DOHH2 (cell line): ENCODE measurements around the gene CIC.

Experiments
- H3F3A ChIP-seq: fragments of 200-600 bp; sonication (generic), shearing (Covaris generic); 2 replicates; pipeline ENCODE4 v1.6.0; 2016; ENCODE audit warnings: antibody characterized with exemption, mild to moderate bottlenecking; ENCODE audit not compliant: control insufficient read depth, insufficient read depth
- H3K27ac ChIP-seq: fragments of 200-600 bp; sonication (generic); 2 replicates; pipeline ENCODE4 v1.5.1; 2014; ENCODE audit warnings: low read depth, mild to moderate bottlenecking, low read length, moderate library complexity
- H3K27me3 ChIP-seq: fragments of 200-600 bp; sonication (generic); 2 replicates; pipeline ENCODE4 v1.6.1; 2014; ENCODE audit warnings: mild to moderate bottlenecking, low read length, mixed read lengths; ENCODE audit not compliant: control insufficient read depth
- H3K36me3 ChIP-seq: fragments of 200-600 bp; sonication (generic); 2 replicates; pipeline ENCODE4 v1.6.1; 2014; ENCODE audit warnings: mild to moderate bottlenecking, low read length, moderate library complexity, mixed read lengths; ENCODE audit not compliant: control insufficient read depth
- H3K4me1 ChIP-seq: fragments of 200-600 bp; sonication (generic); 2 replicates; pipeline ENCODE4 v1.6.1; 2014; ENCODE audit warnings: mild to moderate bottlenecking, low read length, mixed read lengths; ENCODE audit not compliant: control insufficient read depth
- H3K4me2 ChIP-seq: fragments of 200-600 bp; sonication (generic); 2 replicates; pipeline ENCODE4 v1.6.0; 2014; ENCODE audit warnings: mild to moderate bottlenecking, low read length, moderate library complexity
- H3K4me3 ChIP-seq: fragments of 200-600 bp; sonication (generic); 2 replicates; pipeline ENCODE4 v1.5.1; 2014; ENCODE audit warnings: mild to moderate bottlenecking, low read length, mixed read lengths
- H3K79me2 ChIP-seq: fragments of 200-600 bp; sonication (generic); 2 replicates; pipeline ENCODE4 v1.6.1; 2014; ENCODE audit warnings: mild to moderate bottlenecking, low read length, mixed read lengths; ENCODE audit not compliant: control insufficient read depth
- H3K9me2 ChIP-seq: fragments of 200-600 bp; sonication (generic); replicated peaks from 2 replicates; pipeline ENCODE4 v1.6.1; 2014; ENCODE audit warnings: mild to moderate bottlenecking, low read length, mixed read lengths; ENCODE audit not compliant: control insufficient read depth
- H3K9me3 ChIP-seq: fragments of 200-600 bp; sonication (generic); 2 replicates; pipeline ENCODE4 v1.6.1; 2014; ENCODE audit warnings: antibody characterized with exemption, low read length, mixed read lengths; ENCODE audit not compliant: control insufficient read depth, insufficient read depth
- H4K20me1 ChIP-seq: fragments of 200-600 bp; sonication (generic); 2 replicates; pipeline ENCODE4 v1.6.0; 2014; ENCODE audit warnings: low read depth, mild to moderate bottlenecking, antibody characterized with exemption, low read length, moderate library complexity; ENCODE audit not compliant: control insufficient read depth, insufficient read depth
- EZH2phosphoT487 ChIP-seq: fragments of 200-600 bp; sonication (generic); IDR thresholded peaks from 2 replicates; pipeline ENCODE4 v1.6.1; 2017; ENCODE audit warnings: borderline replicate concordance, mild to moderate bottlenecking, antibody characterized with exemption, low read length, moderate library complexity, mixed read lengths
- TF ChIP-seq, protein P1 (sequence below): fragments of 200-600 bp; sonication (generic); IDR thresholded peaks from one replicate; pipeline ENCODE4 v1.5.1; 2014; ENCODE audit warnings: antibody characterized with exemption, mild to moderate bottlenecking, low read depth, low read length; ENCODE audit not compliant: poor library complexity, severe bottlenecking

CIC gene

DNA sequence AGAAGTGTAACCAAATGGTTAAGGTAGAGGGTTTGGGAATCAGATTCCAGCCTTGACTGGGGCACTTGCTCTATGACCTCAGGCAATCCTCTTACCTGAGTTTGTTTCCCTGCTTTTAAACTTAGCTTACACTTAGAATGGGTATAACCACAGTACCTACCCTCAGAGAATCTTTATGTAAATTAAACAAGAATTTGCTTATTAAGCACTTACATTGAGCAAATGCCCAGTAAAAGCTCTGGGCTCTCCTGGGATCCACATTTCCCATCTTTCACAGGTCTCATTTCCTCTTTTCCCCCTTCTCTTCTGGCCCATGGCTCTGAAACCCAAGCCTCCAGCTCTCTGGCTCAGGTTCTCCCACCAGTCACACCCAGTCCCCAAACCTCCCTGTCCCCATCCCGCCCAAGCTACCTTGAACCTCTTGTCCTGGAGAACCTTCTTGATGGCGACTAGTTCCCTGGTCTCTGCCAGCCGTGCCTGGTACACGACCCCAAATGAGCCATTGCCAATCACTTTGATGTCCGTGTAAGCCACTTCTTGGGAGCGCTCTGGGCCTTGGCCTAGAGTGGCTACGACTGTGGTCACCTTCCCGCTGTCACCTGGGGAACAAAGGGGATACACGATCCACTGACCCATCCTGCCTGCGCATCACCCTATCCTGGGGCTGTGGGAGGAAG is 29.4 kb upstream of the CIC start:
- Histone ChIP-seq H3K79me2 (peaks cover 62% of the 10 kb centered on the region), H3K4me2 (peak overlapping the region; percentile 80), H3K27me3 (no peaks in the 10 kb centered on the region), H3K4me3 (no peak overlapping the region), H3K36me3 (peaks cover 43% of the 10 kb centered on the region), H3K4me1 (peaks cover 25% of the 10 kb centered on the region), H3K9me3 (no peaks in the 10 kb centered on the region), H3K9me2 (no peaks in the 10 kb centered on the region), H3K27ac (no peak overlapping the region), H4K20me1 (no peaks in the 10 kb centered on the region), H3F3A (peaks cover 9% of the 10 kb centered on the region; the same call in 1 of the 2 replicates)
- TF ChIP-seq, protein P1, sequence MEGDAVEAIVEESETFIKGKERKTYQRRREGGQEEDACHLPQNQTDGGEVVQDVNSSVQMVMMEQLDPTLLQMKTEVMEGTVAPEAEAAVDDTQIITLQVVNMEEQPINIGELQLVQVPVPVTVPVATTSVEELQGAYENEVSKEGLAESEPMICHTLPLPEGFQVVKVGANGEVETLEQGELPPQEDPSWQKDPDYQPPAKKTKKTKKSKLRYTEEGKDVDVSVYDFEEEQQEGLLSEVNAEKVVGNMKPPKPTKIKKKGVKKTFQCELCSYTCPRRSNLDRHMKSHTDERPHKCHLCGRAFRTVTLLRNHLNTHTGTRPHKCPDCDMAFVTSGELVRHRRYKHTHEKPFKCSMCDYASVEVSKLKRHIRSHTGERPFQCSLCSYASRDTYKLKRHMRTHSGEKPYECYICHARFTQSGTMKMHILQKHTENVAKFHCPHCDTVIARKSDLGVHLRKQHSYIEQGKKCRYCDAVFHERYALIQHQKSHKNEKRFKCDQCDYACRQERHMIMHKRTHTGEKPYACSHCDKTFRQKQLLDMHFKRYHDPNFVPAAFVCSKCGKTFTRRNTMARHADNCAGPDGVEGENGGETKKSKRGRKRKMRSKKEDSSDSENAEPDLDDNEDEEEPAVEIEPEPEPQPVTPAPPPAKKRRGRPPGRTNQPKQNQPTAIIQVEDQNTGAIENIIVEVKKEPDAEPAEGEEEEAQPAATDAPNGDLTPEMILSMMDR, result no peak
- TF ChIP-seq EZH2phosphoT487, result no peak

DNA sequence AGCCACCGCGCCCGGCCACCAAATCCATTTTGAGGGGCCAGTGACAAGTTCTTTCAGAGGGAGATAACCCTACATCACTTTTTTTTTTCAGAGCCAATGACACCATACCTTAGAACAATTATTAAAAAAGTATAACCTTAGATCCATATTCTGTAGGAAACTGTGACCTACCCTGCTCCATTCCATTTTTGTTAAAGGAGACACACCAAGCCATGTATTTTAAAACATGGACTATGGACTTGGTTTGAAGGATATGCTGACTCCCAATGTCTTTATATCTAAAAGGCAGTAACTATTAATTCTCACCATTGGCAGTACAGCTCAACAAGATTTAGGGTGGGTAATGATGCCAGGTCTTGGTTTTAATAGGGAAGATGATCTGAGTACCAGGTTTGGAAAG is 27.8 kb upstream of the CIC start:
- no peaks in the 10 kb centered on the region for H3K9me3 ChIP-seq
- H3K4me3 ChIP-seq, result peak overlapping the region; percentile 88
- H3K4me1 ChIP-seq, result peaks cover 34% of the 10 kb centered on the region
- no peaks in the 10 kb centered on the region for H4K20me1 ChIP-seq
- H3F3A ChIP-seq, result peaks cover 18% of the 10 kb centered on the region
- H3K27me3 ChIP-seq, result no peaks in the 10 kb centered on the region
- peak overlapping the region; percentile 80 for H3K4me2 ChIP-seq
- H3K79me2 ChIP-seq, result peaks cover 59% of the 10 kb centered on the region
- peaks cover 32% of the 10 kb centered on the region for H3K36me3 ChIP-seq
- H3K9me2 ChIP-seq, result no peaks in the 10 kb centered on the region
- TF ChIP-seq, protein P1, result no peak
- no peak for TF ChIP-seq EZH2phosphoT487
- no peak overlapping the region for H3K27ac ChIP-seq

DNA sequence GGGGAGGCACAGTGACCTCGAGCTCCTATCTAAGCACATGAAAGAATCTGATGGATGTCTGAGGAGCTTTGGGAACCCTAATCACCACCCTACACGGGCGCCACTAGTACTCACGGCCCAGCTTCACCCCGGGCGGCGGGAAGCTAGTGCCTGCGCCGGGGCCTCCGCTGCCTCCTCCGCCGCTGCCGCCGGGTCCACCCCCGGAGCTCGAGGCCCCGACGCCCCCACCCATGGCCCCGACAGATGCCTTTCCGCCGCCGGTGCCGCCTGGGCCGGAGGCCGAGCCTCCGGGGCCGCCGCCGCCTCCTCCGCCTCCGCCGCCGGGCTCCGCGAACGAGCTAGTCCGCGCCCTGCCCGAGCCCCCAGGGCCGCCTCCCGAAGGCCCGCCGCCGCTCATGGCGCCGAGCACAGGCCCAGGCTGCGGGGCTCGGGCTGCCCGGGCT is 27.0 kb upstream of the CIC start:
- Histone ChIP-seq H3K27ac (peak overlapping the region; percentile 1; the same call in 1 of the 2 replicates), H4K20me1 (no peaks in the 10 kb centered on the region), H3K27me3 (no peaks in the 10 kb centered on the region), H3K9me2 (no peaks in the 10 kb centered on the region), H3K4me3 (peak overlapping the region; percentile 88), H3K36me3 (peaks cover 32% of the 10 kb centered on the region), H3K79me2 (peaks cover 52% of the 10 kb centered on the region), H3F3A (peaks cover 22% of the 10 kb centered on the region), H3K4me2 (peak overlapping the region; percentile 80), H3K9me3 (no peaks in the 10 kb centered on the region), H3K4me1 (peaks cover 34% of the 10 kb centered on the region)
- TF ChIP-seq, protein P1, result no peak
- no peak for TF ChIP-seq EZH2phosphoT487
